Activated naive CD4-positive, alpha-beta T cell treated with anti-CD3 and anti-CD28 coated beads for 36 hours (primary cell): Measurements from ENCODE around the gene SIT1. TPM values are rescaled to one million over a fixed set of nuclear protein-coding genes. Genes with fewer than 3 reads are reported as not detected.

Experiments used
- CTCF ChIA-PET: fragments of 350-600 bp; sonication (Branson Sonifier 250); formaldehyde crosslinking; loops from one replicate; lab custom pipeline; 2021; ENCODE audit warnings: antibody characterized with exemption; lab: Charles Lee
- DNase-seq: peaks from one replicate; pipeline ENCODE4 v3.0.0-alpha.2; 2020
- H3K27ac Mint-ChIP-seq: one replicate; pipeline ENCODE4 v1.8.0; 2021; ENCODE audit warnings: mild to moderate bottlenecking, mixed read lengths
- H3K27me3 Mint-ChIP-seq: one replicate; pipeline ENCODE4 v1.8.0; 2021; ENCODE audit warnings: low read depth, mixed read lengths
- H3K36me3 Mint-ChIP-seq: one replicate; pipeline ENCODE4 v1.8.0; 2021; ENCODE audit warnings: low read depth, mixed read lengths
- H3K4me1 Mint-ChIP-seq: one replicate; pipeline ENCODE4 v1.8.0; 2021; ENCODE audit warnings: low read depth, mixed read lengths
- H3K4me3 Mint-ChIP-seq: one replicate; pipeline ENCODE4 v1.8.0; 2021; ENCODE audit warnings: mild to moderate bottlenecking, moderate library complexity, mixed read lengths
- H3K9me3 Mint-ChIP-seq: one replicate; pipeline ENCODE4 v1.8.0; 2021; ENCODE audit warnings: mixed read lengths
- intact Hi-C: fragments of 100-400 bp; cut with micrococcal nuclease; formaldehyde crosslinking; loops from one replicate; pipeline ENCODE4 v1.15.1; 2023
- total RNA-seq, 2 experiments: library from RNA; stranded (reverse); gene quantifications; one replicate each; pipeline ENCODE4 v1.2.3, GENCODE V29; 2021

SIT1 gene
- total RNA-seq, 2 experiments from 2014 or later, result 44.0 to 45.4 TPM

- H3K4me1 Mint-ChIP-seq, result peaks cover 18% of the 10 kb centered on the region
- no peak for DNase-seq
- peak within 1 kb of the TSS; percentile 78 for H3K4me3 Mint-ChIP-seq
- H3K27me3 Mint-ChIP-seq, result no peaks in the 10 kb centered on the region
- no peaks in the 10 kb centered on the region for H3K9me3 Mint-ChIP-seq
- no peaks in the 10 kb centered on the region for H3K36me3 Mint-ChIP-seq
- no peak within 1 kb of the TSS for H3K27ac Mint-ChIP-seq
- CTCF ChIA-PET, result interaction anchor here (1.0 to 8.4 kb wide), 6 partner anchors 11 to 67 kb away, joined by 3 to 86 read pairs (median 4); partner anchors contain the start of genes ARHGEF39, CA9, CREB3 and TLN1
- intact Hi-C loops, result loop anchor here (2.0 kb wide), 2 partner anchors 25 to 43 kb away; partner anchors contain the start of genes ARHGEF39, CREB3 and TLN1
Observed at GRCh38 chr9:35689542-35690293, 39.0 kb upstream of the SIT1 start, which contains the start of gene TPM2. Gene TPM2 (minus strand): TSS chr9:35689925. CDS start chr9:35689817, 108 bp downstream.

GRCh38 chr9:35688558-35689541, 38.1 kb upstream of the SIT1 start:
- Mint-ChIP-seq H3K4me3 (peak overlapping the region; percentile 52), H3K36me3 (no peaks in the 10 kb centered on the region), H3K9me3 (no peaks in the 10 kb centered on the region), H3K4me1 (peaks cover 18% of the 10 kb centered on the region), H3K27me3 (no peaks in the 10 kb centered on the region), H3K27ac (no peak overlapping the region)
- intact Hi-C loops, result loop anchor here (1.0 to 2.0 kb wide), 2 partner anchors 30 to 44 kb away; partner anchors contain the start of genes CREB3 and TLN1
- CTCF ChIA-PET, result interaction anchor here (1.2 to 2.4 kb wide), 7 partner anchors 7 to 78 kb away, joined by 3 to 12 read pairs (median 6); partner anchors contain the start of genes CCDC107 and RMRP
- DNase-seq, result peak; percentile 18

- peaks cover 18% of the 10 kb centered on the region for H3K4me1 Mint-ChIP-seq
- no peaks in the 10 kb centered on the region for H3K27me3 Mint-ChIP-seq
- no peak overlapping the region for H3K27ac Mint-ChIP-seq
- no peak for DNase-seq
- no peaks in the 10 kb centered on the region for H3K36me3 Mint-ChIP-seq
- intact Hi-C loops, result loop anchor here (1.0 to 2.0 kb wide), 2 partner anchors 29 to 45 kb away; partner anchors contain the start of genes CREB3 and TLN1
- no peaks in the 10 kb centered on the region for H3K9me3 Mint-ChIP-seq
- CTCF ChIA-PET, result interaction anchor here (0.6 to 2.4 kb wide), 10 partner anchors 8 to 137 kb away, joined by 3 to 12 read pairs (median 4); partner anchors contain the start of genes CCDC107 and RMRP
- H3K4me3 Mint-ChIP-seq, result no peak overlapping the region
Observed at GRCh38 chr9:35687972-35688557, 37.3 kb upstream of the SIT1 start.

- H3K36me3 Mint-ChIP-seq, result no peaks in the 10 kb centered on the region
- CTCF ChIA-PET, result interaction anchor here (0.7 to 2.4 kb wide), 5 partner anchors 8 to 76 kb away, joined by 3 to 12 read pairs (median 6); partner anchors contain the start of genes CCDC107 and RMRP
- no peak for DNase-seq
- H3K9me3 Mint-ChIP-seq, result no peaks in the 10 kb centered on the region
- H3K27me3 Mint-ChIP-seq, result no peaks in the 10 kb centered on the region
- H3K4me1 Mint-ChIP-seq, result peaks cover 18% of the 10 kb centered on the region
- intact Hi-C loops, result no loop called here
- no peak overlapping the region for H3K4me3 Mint-ChIP-seq
- no peak overlapping the region for H3K27ac Mint-ChIP-seq
Observed at GRCh38 chr9:35687306-35687705, 36.6 kb upstream of the SIT1 start.

- no peaks in the 10 kb centered on the region for H3K27me3 Mint-ChIP-seq
- CTCF ChIA-PET, result interaction anchor here (0.6 to 8.1 kb wide), 4 partner anchors 9 to 63 kb away, joined by 3 to 64 read pairs (median 9); partner anchors contain the start of genes CCDC107 and RMRP
- H3K27ac Mint-ChIP-seq, result no peak overlapping the region
- intact Hi-C loops, result no loop called here
- no peak for DNase-seq
- H3K4me3 Mint-ChIP-seq, result no peak overlapping the region
- no peaks in the 10 kb centered on the region for H3K9me3 Mint-ChIP-seq
- peaks cover 18% of the 10 kb centered on the region for H3K4me1 Mint-ChIP-seq
- no peaks in the 10 kb centered on the region for H3K36me3 Mint-ChIP-seq
Observed at GRCh38 chr9:35686222-35687203, 35.8 kb upstream of the SIT1 start.

- no peak for DNase-seq
- peaks cover 14% of the 10 kb centered on the region for H3K4me1 Mint-ChIP-seq
- intact Hi-C loops, result no loop called here
- CTCF ChIA-PET, result interaction anchor here (1.2 to 8.1 kb wide), 2 partner anchors 10 to 12 kb away, joined by 3 to 64 read pairs; partner anchors contain the start of gene CA9
- no peaks in the 10 kb centered on the region for H3K36me3 Mint-ChIP-seq
- no peak overlapping the region for H3K4me3 Mint-ChIP-seq
- no peaks in the 10 kb centered on the region for H3K27me3 Mint-ChIP-seq
- H3K9me3 Mint-ChIP-seq, result no peaks in the 10 kb centered on the region
- no peak overlapping the region for H3K27ac Mint-ChIP-seq
Observed at GRCh38 chr9:35685506-35685905, 34.8 kb upstream of the SIT1 start.

- peaks cover 14% of the 10 kb centered on the region for H3K4me1 Mint-ChIP-seq
- intact Hi-C loops, result no loop called here
- no peaks in the 10 kb centered on the region for H3K36me3 Mint-ChIP-seq
- CTCF ChIA-PET, result interaction anchor here (1.2 to 8.1 kb wide), 2 partner anchors 11 to 12 kb away, joined by 3 to 64 read pairs; partner anchors contain the start of gene CA9
- DNase-seq, result no peak
- H3K9me3 Mint-ChIP-seq, result no peaks in the 10 kb centered on the region
- no peak overlapping the region for H3K27ac Mint-ChIP-seq
- no peaks in the 10 kb centered on the region for H3K27me3 Mint-ChIP-seq
- no peak overlapping the region for H3K4me3 Mint-ChIP-seq
Observed at GRCh38 chr9:35684921-35685320, 34.2 kb upstream of the SIT1 start.

- no peaks in the 10 kb centered on the region for H3K36me3 Mint-ChIP-seq
- no peaks in the 10 kb centered on the region for H3K27me3 Mint-ChIP-seq
- CTCF ChIA-PET, result interaction anchor here (0.7 to 8.1 kb wide), 5 partner anchors 12 to 521 kb away, joined by 3 to 64 read pairs (median 4); partner anchors contain the start of genes CCDC107, RMRP and UNC13B
- H3K27ac Mint-ChIP-seq, result no peak overlapping the region
- H3K9me3 Mint-ChIP-seq, result no peaks in the 10 kb centered on the region
- DNase-seq, result no peak
- intact Hi-C loops, result no loop called here
- H3K4me1 Mint-ChIP-seq, result peaks cover 3% of the 10 kb centered on the region
- no peak overlapping the region for H3K4me3 Mint-ChIP-seq
Observed at GRCh38 chr9:35683323-35683722, 32.6 kb upstream of the SIT1 start.

GRCh38 chr9:35682520-35683315, 32.0 kb upstream of the SIT1 start:
- Mint-ChIP-seq H3K4me1 (no peaks in the 10 kb centered on the region), H3K9me3 (no peaks in the 10 kb centered on the region), H3K4me3 (no peak overlapping the region), H3K27me3 (no peaks in the 10 kb centered on the region), H3K27ac (no peak overlapping the region), H3K36me3 (no peaks in the 10 kb centered on the region)
- CTCF ChIA-PET, result interaction anchor here (0.7 to 8.1 kb wide), 3 partner anchors 13 to 45 kb away, joined by 3 to 64 read pairs (median 4); no protein-coding TSS in a partner anchor
- DNase-seq, result no peak
- intact Hi-C loops, result no loop called here

GRCh38 chr9:35682051-35682450, 31.3 kb upstream of the SIT1 start:
- CTCF ChIA-PET, result interaction anchor here (8.1 kb wide), 1 partner anchor 14 kb away, joined by 64 read pairs; no protein-coding TSS in a partner anchor
- Mint-ChIP-seq H3K27me3 (no peaks in the 10 kb centered on the region), H3K27ac (no peak overlapping the region), H3K4me3 (no peak overlapping the region), H3K4me1 (peaks cover 2% of the 10 kb centered on the region), H3K36me3 (no peaks in the 10 kb centered on the region), H3K9me3 (no peaks in the 10 kb centered on the region)
- no peak for DNase-seq
- intact Hi-C loops, result no loop called here
